HCT116 (cell line): ENCODE measurements around the gene PRKG1. TPM values are rescaled to one million over a fixed set of nuclear protein-coding genes. Genes with fewer than 3 reads are reported as not detected.

Experiments used
- ATAC-seq: fragments of 200-7000 bp; cut with Tn5 transposase; 2 replicates; pipeline ENCODE4 v1.9.1; 2020; ENCODE audit warnings: mild to moderate bottlenecking, moderate library complexity
- BruUV-seq: library from RNA; stranded (reverse); fragments of 400-500 nt; replicated peaks from 2 replicates; lab custom pipeline; 2021; lab: Mats Ljungman, UMichigan
- CTCF ChIA-PET: fragments of 300-600 bp; sonication (Branson Sonifier 250); formaldehyde crosslinking; loops from one replicate; lab custom pipeline; 2021; ENCODE audit warnings: antibody characterized with exemption; lab: Charles Lee
- POLR2A ChIA-PET: fragments of 300-600, 350-600 bp; sonication (Branson Sonifier 250); formaldehyde crosslinking; loops from one replicate; lab custom pipeline; 2021; ENCODE audit warnings: antibody characterized with exemption; lab: Charles Lee
- RAD21 ChIA-PET, 2 experiments: fragments of 300-600 bp; sonication (Branson Sonifier 250); formaldehyde crosslinking; loops; one replicate each; lab custom pipeline; 2023; ENCODE audit warnings: low total read pairs in 2 of 2; ENCODE audit not compliant: uncharacterized antibody in 2 of 2, unreplicated experiment in 2 of 2, low non-redundant PET in 1 of 2; lab: Charles Lee
- DNase-seq: peaks from one replicate; pipeline ENCODE4 v3.0.0-alpha.2; 2010; ENCODE audit warnings: low read depth, low spot score
- H2AFZ ChIP-seq: fragments of 200-600 bp; shearing (Covaris generic), sonication (generic); 2 replicates; pipeline ENCODE4 v1.6.1; 2017; ENCODE audit warnings: low read depth, mixed run types, mixed read lengths, antibody characterized with exemption, low read length; ENCODE audit not compliant: poor library complexity, severe bottlenecking
- H3K27ac ChIP-seq: 2 replicates; pipeline ENCODE4 v1.5.1; 2012; ENCODE audit warnings: low read depth, low read length
- H3K27me3 ChIP-seq: fragments of 200-600 bp; sonication (generic); 2 replicates; pipeline ENCODE4 v1.6.1; 2016; ENCODE audit warnings: mixed run types, low read length, mixed read lengths; ENCODE audit not compliant: insufficient read depth
- H3K36me3 ChIP-seq, 2 experiments: fragments of 200-500 bp in 1 of 2; fragments of 200-600 bp in 1 of 2; sonication (Bioruptor generic) in 1 of 2; sonication (generic) in 1 of 2; 2 replicates each; pipeline versions ENCODE4 v1.5.1 to v1.6.1; 2014 to 2016; ENCODE audit warnings: low read length in 2 of 2, inconsistent platforms in 1 of 2, mixed read lengths in 1 of 2, mixed run types in 1 of 2; ENCODE audit not compliant: insufficient read depth in 2 of 2, control insufficient read depth in 1 of 2
- H3K4me1 ChIP-seq, 2 experiments: fragments of 200-600 bp in 1 of 2; sonication (generic) in 1 of 2; 2 replicates each; pipeline versions ENCODE4 v1.5.1 to v1.6.1; 2012 to 2017; ENCODE audit warnings: low read length in 2 of 2, inconsistent platforms in 1 of 2, mild to moderate bottlenecking in 1 of 2, mixed read lengths in 1 of 2, mixed run types in 1 of 2, moderate library complexity in 1 of 2; ENCODE audit not compliant: insufficient read depth in 2 of 2, control insufficient read depth in 1 of 2
- H3K4me2 ChIP-seq: fragments of 200-600 bp; sonication (generic); 2 replicates; pipeline ENCODE4 v1.6.1; 2017; ENCODE audit warnings: mixed run types, low read length, mixed read lengths
- H3K4me3 ChIP-seq, 2 experiments: fragments of 200-600 bp in 1 of 2; sonication (generic) in 1 of 2; replicated peaks in 1 of 2; 2 replicates each; pipeline ENCODE4 v1.5.1; 2011 to 2016; ENCODE audit warnings: low read length in 2 of 2, control low read depth in 1 of 2, low read depth in 1 of 2, mild to moderate bottlenecking in 1 of 2, mixed read lengths in 1 of 2, mixed run types in 1 of 2
- H3K79me2 ChIP-seq: fragments of 200-600 bp; sonication (generic); 2 replicates; pipeline ENCODE4 v1.6.1; 2017; ENCODE audit warnings: mild to moderate bottlenecking, mixed run types, low read length, moderate library complexity, mixed read lengths; ENCODE audit not compliant: insufficient read depth
- H3K9ac ChIP-seq: fragments of 200-600 bp; sonication (generic); 2 replicates; pipeline ENCODE4 v1.6.1; 2016; ENCODE audit warnings: low read length, mixed read lengths
- H3K9me2 ChIP-seq: fragments of 200-600 bp; sonication (generic), shearing (Covaris generic); 2 replicates; pipeline ENCODE4 v1.6.1; 2017; ENCODE audit warnings: mixed run types, mild to moderate bottlenecking, moderate library complexity; ENCODE audit not compliant: insufficient read depth
- H3K9me3 ChIP-seq, 2 experiments: fragments of 200-500 bp in 1 of 2; fragments of 200-600 bp in 1 of 2; sonication (Bioruptor generic) in 1 of 2; sonication (generic) in 1 of 2; 2 replicates each; pipeline ENCODE4 v1.6.1; 2014 to 2017; ENCODE audit warnings: low read length in 2 of 2, mixed read lengths in 2 of 2, inconsistent platforms in 1 of 2, low read depth in 1 of 2, mild to moderate bottlenecking in 1 of 2, mixed run types in 1 of 2, moderate library complexity in 1 of 2; ENCODE audit not compliant: control insufficient read depth in 1 of 2, insufficient read depth in 1 of 2
- H4K20me1 ChIP-seq: fragments of 200-600 bp; sonication (generic), shearing (Covaris generic); 2 replicates; pipeline ENCODE4 v1.6.1; 2017; ENCODE audit warnings: mixed run types, mild to moderate bottlenecking, moderate library complexity; ENCODE audit not compliant: insufficient read depth
- CBX3 ChIP-seq: IDR thresholded peaks from 2 replicates; pipeline ENCODE4 v1.6.1; 2012; ENCODE audit warnings: low read depth
- CTCF ChIP-seq, 3 experiments: fragments of 200-600 bp in 1 of 3; sonication (generic) in 1 of 3; IDR thresholded peaks in 2 of 3; conservative IDR thresholded peaks in 1 of 3; 2 replicates each; pipeline ENCODE4 v1.5.1; 2012 to 2017; ENCODE audit warnings: low read depth in 2 of 3, low read length in 2 of 3, antibody characterized with exemption in 1 of 3, borderline replicate concordance in 1 of 3, control low read depth in 1 of 3, mild to moderate bottlenecking in 1 of 3, mixed read lengths in 1 of 3, mixed run types in 1 of 3, moderate library complexity in 1 of 3; ENCODE audit not compliant: insufficient read depth in 1 of 3
- EGR1 ChIP-seq: IDR thresholded peaks from 2 replicates; pipeline ENCODE4 v1.6.1; 2012; ENCODE audit warnings: low read depth
- JUND ChIP-seq: IDR thresholded peaks from 2 replicates; pipeline ENCODE4 v1.6.1; 2012
- MAX ChIP-seq: IDR thresholded peaks from 2 replicates; pipeline ENCODE4 v1.6.1; 2012
- POLR2A ChIP-seq: IDR thresholded peaks from 2 replicates; pipeline ENCODE4 v1.7.0; 2011; ENCODE audit warnings: borderline replicate concordance; ENCODE audit not compliant: insufficient read depth, insufficient read length; ENCODE audit errors: extremely low read depth
- POLR2AphosphoS5 ChIP-seq: IDR thresholded peaks from 2 replicates; pipeline ENCODE4 v1.6.1; 2011; ENCODE audit warnings: mild to moderate bottlenecking, low read depth, low read length, moderate library complexity
- REST ChIP-seq: IDR thresholded peaks from 2 replicates; pipeline ENCODE4 v1.6.1; 2012; ENCODE audit warnings: low read depth
- YY1 ChIP-seq: IDR thresholded peaks from 2 replicates; pipeline ENCODE4 v1.6.1; 2011; ENCODE audit warnings: low read length, low read depth, moderate library complexity, mild to moderate bottlenecking; ENCODE audit not compliant: insufficient replicate concordance; ENCODE audit errors: extremely low read depth
- ZFX ChIP-seq: fragments of 450-650 bp; IDR thresholded peaks from 2 replicates; pipeline ENCODE4 v1.6.1; 2017
- ZNF274 ChIP-seq: fragments of 200-500 bp; sonication (Bioruptor generic); IDR thresholded peaks from 2 replicates; pipeline ENCODE4 v1.6.1; 2014; ENCODE audit warnings: mild to moderate bottlenecking, low read depth, low read length, inconsistent platforms
- intact Hi-C: fragments of 100-400 bp; cut with micrococcal nuclease; formaldehyde crosslinking; loops from 2 replicates; pipeline ENCODE4 v1.10.0; 2022
- total RNA-seq: library from RNA; stranded (reverse); gene quantifications from one replicate; pipeline ENCODE4 v1.2.1, GENCODE V29; 2021; ENCODE audit not compliant: unreplicated experiment

PRKG1 gene
- total RNA-seq, 1 experiment from 2014 or later: 1.4 TPM

GRCh38 chr10:51246156-51246555 lies 171.9 kb downstream of the PRKG1 start:
- Histone ChIP-seq H3K4me3 (no peak overlapping the region), H3K36me3 (no peaks in the 10 kb centered on the region), H3K79me2 (no peaks in the 10 kb centered on the region), H3K9ac (no peak overlapping the region), H3K9me2 (no peaks in the 10 kb centered on the region), H3K27me3 (peaks cover 22% of the 10 kb centered on the region), H3K9me3 (no peaks in the 10 kb centered on the region), H4K20me1 (no peaks in the 10 kb centered on the region), H3K4me1 (no peaks in the 10 kb centered on the region), H2AFZ (no peak overlapping the region), H3K4me2 (no peak overlapping the region), H3K27ac (no peak overlapping the region)
- BruUV-seq: no TSS peak
- DNase-seq (no peak), ATAC-seq (no peak)
- RAD21 ChIA-PET: no interaction called here
- TF ChIP-seq POLR2A: no peak
- TF ChIP-seq YY1: no peak
- TF ChIP-seq JUND: no peak
- TF ChIP-seq CTCF (IDR thresholded peaks at IDR 0.05 in 2 of 3, conservative IDR thresholded peaks at IDR 0.05 in 1 of 3; ENCODE audit: borderline replicate concordance in 1 of 3, insufficient read depth in 1 of 3, low read depth in 2 of 3, low read length in 2 of 3): no peak
- TF ChIP-seq EGR1: no peak
- CTCF ChIA-PET: no interaction called here
- POLR2A ChIA-PET: no interaction called here
- intact Hi-C loops: no loop called here

GRCh38 chr10:51250278-51250920 lies 176.1 kb downstream of the PRKG1 start:
- POLR2A ChIA-PET: no interaction called here
- ATAC-seq (no peak), DNase-seq (no peak)
- no peaks in the 10 kb centered on the region for H3K79me2 ChIP-seq
- no peak overlapping the region for H2AFZ ChIP-seq
- CTCF ChIA-PET: no interaction called here
- RAD21 ChIA-PET: no interaction called here
- H3K4me1 ChIP-seq: no peaks in the 10 kb centered on the region
- intact Hi-C loops: no loop called here
- H3K9me2 ChIP-seq: no peaks in the 10 kb centered on the region
- H3K27me3 ChIP-seq: peaks cover 26% of the 10 kb centered on the region
- H3K9me3 ChIP-seq: no peaks in the 10 kb centered on the region
- H3K4me3 ChIP-seq: no peak overlapping the region
- H3K4me2 ChIP-seq: no peak overlapping the region
- H3K27ac ChIP-seq: no peak overlapping the region
- H3K9ac ChIP-seq: no peak overlapping the region
- no peaks in the 10 kb centered on the region for H3K36me3 ChIP-seq
- no peaks in the 10 kb centered on the region for H4K20me1 ChIP-seq
- TF ChIP-seq ZFX: no peak
- TF ChIP-seq ZNF274: no peak
- TF ChIP-seq POLR2A: no peak
- TF ChIP-seq CBX3: no peak
- no peak for TF ChIP-seq REST
- TF ChIP-seq MAX: no peak
- no peak for TF ChIP-seq EGR1
- no peak for TF ChIP-seq POLR2AphosphoS5
- BruUV-seq: no TSS peak
